Keratinocyte (primary cell): Measurements from ENCODE around the gene NPFFR1. TPM values are rescaled to one million over a fixed set of nuclear protein-coding genes. Genes with fewer than 3 reads are reported as not detected.

Experiments
- DNase-seq: peaks from one replicate; pipeline ENCODE4 v3.0.0-alpha.2; 2011; ENCODE audit warnings: low read depth, missing footprints, low spot score
- FAIRE-seq: peaks from 2 replicates; lab custom pipeline; 2011; peaks lifted over from hg19 to GRCh38; lab: Jason Lieb, UNC
- H2AFZ ChIP-seq: 2 replicates; pipeline ENCODE4 v1.6.0; 2012; ENCODE audit warnings: low read length, control low read depth, inconsistent platforms; ENCODE audit not compliant: control insufficient read depth
- H3K27ac ChIP-seq: 2 replicates; pipeline ENCODE4 v1.5.1; 2011; ENCODE audit warnings: low read length; ENCODE audit not compliant: control insufficient read depth, insufficient read depth
- H3K27me3 ChIP-seq: 3 replicates; pipeline ENCODE4 v1.6.0; 2011; ENCODE audit warnings: low read length; ENCODE audit not compliant: control insufficient read depth, insufficient read depth; ENCODE audit errors: extremely low read depth
- H3K36me3 ChIP-seq, 2 experiments: 2 replicates in 1 of 2; 3 replicates in 1 of 2; pipeline ENCODE4 v1.5.1; 2011; ENCODE audit warnings: low read length in 2 of 2, mild to moderate bottlenecking in 1 of 2; ENCODE audit not compliant: control insufficient read depth in 2 of 2, insufficient read depth in 2 of 2; ENCODE audit errors: extremely low read depth in 1 of 2
- H3K4me1 ChIP-seq: 3 replicates; pipeline ENCODE4 v1.5.1; 2011; ENCODE audit warnings: low read length; ENCODE audit not compliant: control insufficient read depth, insufficient read depth; ENCODE audit errors: extremely low read depth
- H3K4me2 ChIP-seq: 3 replicates; pipeline ENCODE4 v1.6.0; 2011; ENCODE audit warnings: low read depth, low read length; ENCODE audit not compliant: control insufficient read depth, insufficient read depth; ENCODE audit errors: extremely low read depth
- H3K4me3 ChIP-seq, 3 experiments: fragments of 200-600 bp in 1 of 3; sonication (generic) in 1 of 3; 2 replicates in 2 of 3; 3 replicates in 1 of 3; pipeline ENCODE4 v1.5.1; 2011 to 2016; ENCODE audit warnings: low read length in 3 of 3, mild to moderate bottlenecking in 3 of 3, control low read depth in 2 of 3, inconsistent platforms in 1 of 3, low read depth in 1 of 3, mixed read lengths in 1 of 3, mixed run types in 1 of 3, moderate library complexity in 1 of 3; ENCODE audit not compliant: control insufficient read depth in 2 of 3, insufficient read depth in 2 of 3; ENCODE audit errors: extremely low read depth in 1 of 3
- H3K79me2 ChIP-seq: 2 replicates; pipeline ENCODE4 v1.6.0; 2012; ENCODE audit warnings: low read length; ENCODE audit not compliant: control insufficient read depth, insufficient read depth
- H3K9ac ChIP-seq: 3 replicates; pipeline ENCODE4 v1.6.0; 2011; ENCODE audit warnings: low read length; ENCODE audit not compliant: control insufficient read depth, insufficient read depth; ENCODE audit errors: extremely low read depth
- H3K9me1 ChIP-seq: 3 replicates; pipeline ENCODE4 v1.6.0; 2011; ENCODE audit warnings: low read length; ENCODE audit not compliant: control insufficient read depth, insufficient read depth; ENCODE audit errors: extremely low read depth
- H3K9me3 ChIP-seq: 2 replicates; pipeline ENCODE4 v1.5.1; 2012; ENCODE audit warnings: low read depth, low read length; ENCODE audit not compliant: control insufficient read depth
- H4K20me1 ChIP-seq: 3 replicates; pipeline ENCODE4 v1.6.0; 2011; ENCODE audit warnings: low read length; ENCODE audit not compliant: control insufficient read depth, insufficient read depth; ENCODE audit errors: extremely low read depth
- CTCF ChIP-seq, 3 experiments: IDR thresholded peaks in 1 of 3; conservative IDR thresholded peaks in 1 of 3; optimal IDR thresholded peaks in 1 of 3; 2 replicates in 2 of 3; 3 replicates in 1 of 3; pipeline versions ENCODE3 to v1.5.1; 2011; ENCODE audit warnings: low read length in 3 of 3, mild to moderate bottlenecking in 3 of 3, moderate library complexity in 2 of 3, control low read depth in 1 of 3, inconsistent platforms in 1 of 3; ENCODE audit not compliant: insufficient read depth in 2 of 3; ENCODE audit errors: extremely low read depth in 1 of 3
- EZH2 ChIP-seq: IDR thresholded peaks from one replicate; pipeline ENCODE4 v1.6.1; 2012; ENCODE audit warnings: inconsistent platforms, mild to moderate bottlenecking, low read length, moderate library complexity
- dilution Hi-C: fragments of 300-500 bp; cut with MboI; formaldehyde crosslinking; loops from one replicate; pipeline ENCODE4 v1.7.0; 2020; ENCODE audit warnings: low sequenced_read_pairs; ENCODE audit not compliant: extremely low pct_ligation_motif_present
- polyA plus RNA-seq, 5 experiments: library from polyadenylated mRNA; depleted of rRNA in 3 of 5; stranded (reverse) in 3 of 5; stranded (forward) in 1 of 5; unstranded in 1 of 5; fragments of >200 nt; gene quantifications; 1 replicate in 1 of 5; 2 replicates in 3 of 5; 3 replicates in 1 of 5; pipeline versions ENCODE4 v1.2.1 to v1.2.3, GENCODE V29; 2011 to 2012; ENCODE audit warnings: missing spikeins in 2 of 5, low read depth in 1 of 5, low replicate concordance in 1 of 5

Gene NPFFR1
- polyA plus RNA-seq, 1 donor (not counting 4 experiments of a cell fraction or from before 2014, with no cell fraction given) = not detected

GRCh38 chr10:70232155-70232858 lies 51.5 kb downstream of the NPFFR1 start:
- Histone ChIP-seq H3K9ac (peak overlapping the region; percentile 93), H3K4me2 (peak overlapping the region; percentile 96), H3K4me1 (peaks cover 18% of the 10 kb centered on the region), H3K36me3 (peaks cover 0 to 15% of the 10 kb centered on the region in 2 experiments), H3K4me3 (peak overlapping the region; percentile 93 to 97 (median 96)), H3K27me3 (no peaks in the 10 kb centered on the region), H3K79me2 (peaks cover 56% of the 10 kb centered on the region), H3K27ac (peak overlapping the region; percentile 89), H3K9me1 (no peaks in the 10 kb centered on the region), H4K20me1 (peaks cover 4% of the 10 kb centered on the region), H2AFZ (no peak overlapping the region), H3K9me3 (no peaks in the 10 kb centered on the region)
- DNase-seq = no peak
- dilution Hi-C loops = no loop called here
- TF ChIP-seq EZH2 (no peak), CTCF (optimal IDR thresholded peaks at IDR 0.05 in 1 of 3, IDR thresholded peaks at IDR 0.05 in 1 of 3, conservative IDR thresholded peaks at IDR 0.05 in 1 of 3; ENCODE audit: extremely low read depth in 1 of 3, insufficient read depth in 2 of 3, low read length in 3 of 3) (no peak)
- FAIRE-seq = peak; percentile 23

GRCh38 chr10:70228491-70228890 lies 55.3 kb downstream of the NPFFR1 start:
- no peaks in the 10 kb centered on the region for H3K9me1 ChIP-seq
- H3K9ac ChIP-seq = no peak overlapping the region
- H2AFZ ChIP-seq = no peak overlapping the region
- dilution Hi-C loops = no loop called here
- H3K4me1 ChIP-seq = peaks cover 15% of the 10 kb centered on the region
- no peaks in the 10 kb centered on the region for H3K27me3 ChIP-seq
- peaks cover 2 to 15% of the 10 kb centered on the region in 2 experiments for H3K36me3 ChIP-seq
- no peaks in the 10 kb centered on the region for H3K9me3 ChIP-seq
- DNase-seq (no peak), FAIRE-seq (no peak)
- TF ChIP-seq EZH2 (no peak), CTCF (optimal IDR thresholded peaks at IDR 0.05 in 1 of 3, IDR thresholded peaks at IDR 0.05 in 1 of 3, conservative IDR thresholded peaks at IDR 0.05 in 1 of 3; ENCODE audit: extremely low read depth in 1 of 3, insufficient read depth in 2 of 3, low read length in 3 of 3) (no peak)
- H3K27ac ChIP-seq = no peak overlapping the region
- peak overlapping the region; percentile 25 for H3K4me2 ChIP-seq
- H4K20me1 ChIP-seq = peaks cover 4% of the 10 kb centered on the region
- peaks cover 86% of the 10 kb centered on the region for H3K79me2 ChIP-seq
- H3K4me3 ChIP-seq = no peak overlapping the region
